HG03045 (cell line): ENCODE results near the gene KCP.

Experiments used
- ATAC-seq: cut with Tn5 transposase; IDR thresholded peaks from one replicate; pipeline ENCODE4 v1.9.1; 2021; ENCODE audit warnings: mild to moderate bottlenecking, moderate library complexity; ENCODE audit not compliant: unreplicated experiment

The KCP gene

DNA sequence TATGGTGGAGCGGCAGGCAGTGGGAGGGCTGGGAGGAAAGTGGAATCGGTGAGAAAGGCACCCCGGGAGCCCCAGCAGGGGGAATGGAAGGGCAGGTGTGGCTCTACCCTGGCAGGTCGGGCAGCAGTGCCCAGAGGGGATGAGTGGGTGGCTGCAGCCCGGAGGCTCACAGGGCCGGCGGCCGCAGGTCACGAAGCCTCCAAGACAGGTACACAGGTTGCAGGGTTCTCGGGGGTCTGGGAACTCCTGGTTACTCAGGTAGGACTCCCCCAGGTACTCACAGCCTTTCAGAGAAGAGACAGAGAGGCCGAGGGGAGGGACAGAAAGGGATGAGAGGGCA, 21.8 kb downstream of the KCP start:
- ATAC-seq = no peak

DNA sequence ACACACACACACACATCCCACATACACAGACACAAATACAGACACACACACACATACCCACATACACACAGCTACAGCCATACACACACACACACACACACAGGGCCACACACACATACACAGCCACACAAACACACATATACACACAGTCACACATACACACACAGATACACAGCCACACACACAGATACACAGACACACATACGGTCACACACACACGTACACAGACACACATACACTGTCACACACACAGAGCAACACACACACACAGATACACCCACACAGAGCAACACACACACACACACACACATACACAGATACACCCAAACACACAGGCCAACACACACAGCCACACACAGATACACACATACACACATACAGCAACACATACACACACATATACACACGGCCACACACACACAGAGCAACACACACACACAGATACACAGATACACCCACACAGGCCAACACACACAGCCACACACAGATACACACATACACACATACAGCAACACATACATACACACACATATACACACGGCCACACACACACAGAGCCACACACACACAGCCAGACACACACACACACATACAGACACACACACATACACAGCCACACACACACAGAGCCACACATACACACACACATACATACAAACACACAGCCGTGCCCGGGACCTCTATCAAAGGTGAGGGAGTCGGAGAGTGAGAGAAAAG, 22.3 kb downstream of the KCP start:
- no peak for ATAC-seq

DNA sequence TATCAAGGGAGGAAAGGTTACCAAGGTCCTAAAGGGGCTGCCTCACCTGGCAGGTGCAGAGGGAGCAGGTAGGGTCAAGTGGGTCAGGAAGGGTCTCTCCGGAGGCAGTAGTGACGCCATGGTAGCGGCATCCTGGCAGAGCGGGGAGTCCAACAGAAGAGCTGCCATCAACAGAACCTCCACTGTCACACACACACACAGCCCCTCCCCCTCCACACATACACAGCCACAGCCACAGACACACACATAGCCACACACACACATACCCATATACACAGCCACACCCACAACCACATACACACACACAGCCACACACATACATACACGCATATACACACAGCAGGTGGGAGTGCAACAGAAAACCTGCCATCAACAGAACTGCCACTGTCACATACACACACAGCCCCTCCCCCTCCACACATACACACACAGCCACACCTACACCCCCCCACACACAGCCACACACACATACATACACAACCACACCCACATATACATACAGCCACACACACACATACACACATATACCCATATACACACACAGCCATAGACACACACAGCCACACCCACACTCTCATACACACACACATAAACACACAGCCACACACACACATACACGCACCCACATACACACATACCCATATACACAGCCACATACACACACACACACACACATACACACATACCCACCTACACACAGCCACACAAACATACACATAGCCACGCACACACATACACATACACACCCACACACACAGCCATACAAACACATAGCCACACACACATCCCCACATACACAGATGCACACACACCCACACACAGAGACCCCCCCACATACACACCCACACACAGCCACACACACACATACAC, 23.1 kb downstream of the KCP start:
- no peak for ATAC-seq

DNA sequence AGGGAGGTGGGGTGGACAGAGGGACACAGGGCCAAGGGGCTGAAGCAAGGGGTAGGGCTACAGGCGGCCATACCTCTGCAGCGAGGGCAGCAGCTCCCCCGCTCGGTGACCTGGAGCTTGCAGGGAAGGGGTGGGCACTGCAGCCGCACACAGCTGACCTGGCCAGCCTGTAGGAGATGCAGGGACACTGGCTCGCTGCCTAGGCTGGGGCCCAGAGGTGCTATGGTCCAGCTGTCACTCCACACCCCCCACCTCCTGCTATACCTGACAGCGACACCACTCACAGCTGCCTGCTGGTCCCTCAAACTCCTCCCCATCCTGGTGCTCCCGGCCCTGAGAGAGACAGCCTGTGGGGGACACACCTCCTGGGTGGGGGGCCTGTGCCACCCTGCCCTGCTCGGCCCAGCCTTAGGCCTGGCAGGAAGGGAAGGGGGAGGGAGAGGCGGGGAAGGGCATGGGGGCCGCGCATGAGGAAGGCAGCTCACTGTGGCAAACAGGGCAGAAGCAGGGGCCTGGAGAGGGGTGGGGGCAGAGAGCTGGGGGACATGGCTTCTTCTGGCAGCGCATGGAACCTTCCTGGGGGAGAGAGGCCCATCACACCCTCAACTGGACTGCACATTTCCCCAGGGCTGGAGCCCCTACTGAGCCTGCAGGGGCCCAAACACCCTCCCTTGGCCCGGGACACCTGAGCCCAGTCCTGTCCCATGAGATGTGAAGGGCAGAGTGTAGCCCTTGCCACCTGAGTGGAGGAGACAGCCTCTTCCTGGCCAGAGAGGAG, 23.9 kb downstream of the KCP start:
- ATAC-seq = no peak

DNA sequence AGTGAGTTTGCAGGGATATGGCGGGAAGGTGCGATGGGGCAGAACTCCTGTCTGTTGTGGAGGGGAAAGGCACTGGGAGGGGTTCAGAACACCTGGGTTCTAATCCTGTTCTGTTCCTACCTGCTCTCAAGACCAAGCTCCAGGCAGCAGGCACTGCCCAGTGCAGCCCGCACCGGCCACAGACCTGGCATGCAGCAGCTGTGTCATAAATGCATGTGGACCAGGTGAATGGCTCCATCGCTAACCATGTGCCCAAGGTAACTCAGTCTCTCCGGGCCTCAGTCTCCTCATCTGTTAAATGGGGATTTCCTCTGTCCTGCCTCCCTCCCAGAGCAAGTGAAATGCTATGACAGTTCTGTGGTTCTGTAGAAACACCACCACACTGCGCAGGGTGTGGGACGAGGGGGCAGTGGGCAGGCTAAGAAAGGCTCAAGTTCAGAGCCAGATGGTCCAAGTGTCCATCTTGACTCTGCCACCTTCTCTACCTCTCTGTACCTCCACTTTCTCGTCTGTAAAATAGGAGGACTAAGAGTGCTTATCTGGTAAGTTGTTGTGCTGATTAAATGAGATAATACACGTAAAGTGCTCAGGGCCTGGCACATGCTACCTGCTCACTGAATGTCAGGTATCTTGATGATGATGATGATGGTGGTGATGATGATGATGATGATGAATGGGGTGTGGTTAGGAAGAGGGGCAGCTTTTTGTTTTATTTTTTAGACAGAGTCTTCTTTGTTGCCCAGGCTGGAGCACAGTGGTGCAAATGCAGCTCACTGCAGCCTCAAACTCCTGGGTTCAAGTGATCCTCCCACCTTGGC, 24.9 kb downstream of the KCP start:
- no peak for ATAC-seq

DNA sequence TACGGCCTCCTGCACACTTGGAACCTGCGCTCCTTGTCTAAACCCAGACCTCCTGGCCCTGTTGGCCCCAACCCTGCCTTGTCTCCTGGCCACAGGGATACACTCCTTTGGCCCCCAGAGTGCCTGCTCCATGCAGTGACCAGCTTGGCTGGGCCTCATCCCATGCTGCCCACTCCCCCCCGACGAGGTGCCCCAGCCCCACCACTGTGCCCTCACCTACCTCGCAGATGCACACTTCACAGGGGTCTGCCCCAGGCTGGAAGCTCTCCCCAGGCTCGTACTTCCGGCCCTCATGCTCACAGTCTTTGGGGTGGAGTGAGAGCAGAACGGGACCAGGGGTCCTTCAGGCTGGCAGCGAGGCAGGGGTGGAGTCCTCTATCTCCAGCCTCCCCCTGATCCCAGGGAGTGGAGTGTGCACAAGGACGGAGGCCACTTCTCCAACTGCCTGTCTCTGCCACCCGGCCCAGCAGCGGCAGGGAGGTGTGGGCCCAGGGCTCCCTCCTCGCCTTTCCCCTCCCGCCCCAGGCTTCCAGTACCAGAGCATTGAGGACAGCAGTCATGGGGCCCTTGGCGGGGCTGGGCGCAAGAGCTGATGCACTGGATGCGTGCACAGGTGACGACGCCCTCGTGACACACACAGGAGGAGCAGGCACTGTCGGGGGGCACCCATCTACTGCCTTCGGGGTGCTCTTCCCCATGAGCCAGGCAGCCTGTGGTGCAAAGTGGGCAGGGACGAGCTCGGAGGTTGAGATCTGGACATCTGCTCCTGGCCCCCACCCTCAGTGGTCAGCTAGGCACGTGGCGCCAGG, 25.7 kb downstream of the KCP start:
- ATAC-seq = no peak

DNA sequence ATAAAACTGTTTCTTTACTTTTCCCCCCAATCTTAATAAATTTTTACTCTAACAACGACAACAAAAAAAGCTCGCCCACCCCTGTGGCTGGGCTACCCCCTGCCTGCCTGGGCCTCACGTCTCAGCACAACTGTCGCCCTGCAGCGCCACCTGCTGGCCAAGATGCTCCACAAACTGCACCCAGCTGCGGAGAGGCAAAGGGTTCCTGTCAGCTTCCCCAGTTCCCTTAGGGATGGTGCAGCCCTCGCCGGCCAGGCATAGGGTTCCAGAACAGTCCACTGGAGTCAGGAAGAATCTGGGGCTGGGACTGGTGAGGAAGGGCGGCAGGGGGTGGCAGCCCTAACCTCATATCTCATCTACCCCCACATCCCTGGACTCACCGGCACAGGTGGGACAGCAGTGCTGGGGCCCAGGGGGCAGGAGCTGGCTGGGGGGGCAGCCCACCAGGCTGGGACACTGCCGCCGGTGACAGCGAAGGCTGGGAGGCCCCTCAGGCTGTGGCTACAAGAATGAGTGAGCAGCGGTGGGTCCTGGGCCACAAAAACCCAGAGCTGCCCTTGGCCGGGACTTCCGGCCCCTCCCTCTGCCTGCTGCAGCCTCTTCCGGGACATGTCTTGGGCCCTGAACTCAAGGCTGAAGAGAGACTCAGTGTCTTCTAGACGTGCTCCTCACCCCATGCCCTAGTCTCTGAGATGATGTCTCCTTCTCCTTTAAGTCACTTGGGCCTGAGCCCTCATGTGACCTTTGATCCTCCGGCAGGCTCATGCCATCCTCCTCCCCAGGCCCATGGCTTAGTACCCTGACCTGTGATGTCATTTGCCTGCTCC, 26.7 kb downstream of the KCP start:
- ATAC-seq = no peak

DNA sequence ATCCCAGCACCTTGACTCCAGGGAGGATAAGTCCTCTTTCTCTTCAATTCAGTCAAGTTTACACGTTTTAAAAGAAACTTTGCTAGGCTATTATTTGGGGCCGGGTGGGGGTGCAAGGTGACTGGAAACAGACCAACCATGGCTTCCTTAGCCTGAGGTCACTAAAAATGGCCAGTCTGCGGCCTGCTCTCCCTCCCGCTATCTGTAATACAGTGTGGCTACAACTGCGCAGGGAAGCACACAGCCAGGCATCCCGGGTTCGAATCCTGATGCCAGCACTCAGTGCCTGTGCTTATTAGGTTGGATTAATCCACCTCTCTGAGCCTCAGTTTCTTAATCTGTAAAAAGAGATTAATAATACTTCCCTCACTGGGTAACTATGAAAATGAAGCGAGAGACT, 28.4 kb downstream of the KCP start:
- ATAC-seq = no peak

DNA sequence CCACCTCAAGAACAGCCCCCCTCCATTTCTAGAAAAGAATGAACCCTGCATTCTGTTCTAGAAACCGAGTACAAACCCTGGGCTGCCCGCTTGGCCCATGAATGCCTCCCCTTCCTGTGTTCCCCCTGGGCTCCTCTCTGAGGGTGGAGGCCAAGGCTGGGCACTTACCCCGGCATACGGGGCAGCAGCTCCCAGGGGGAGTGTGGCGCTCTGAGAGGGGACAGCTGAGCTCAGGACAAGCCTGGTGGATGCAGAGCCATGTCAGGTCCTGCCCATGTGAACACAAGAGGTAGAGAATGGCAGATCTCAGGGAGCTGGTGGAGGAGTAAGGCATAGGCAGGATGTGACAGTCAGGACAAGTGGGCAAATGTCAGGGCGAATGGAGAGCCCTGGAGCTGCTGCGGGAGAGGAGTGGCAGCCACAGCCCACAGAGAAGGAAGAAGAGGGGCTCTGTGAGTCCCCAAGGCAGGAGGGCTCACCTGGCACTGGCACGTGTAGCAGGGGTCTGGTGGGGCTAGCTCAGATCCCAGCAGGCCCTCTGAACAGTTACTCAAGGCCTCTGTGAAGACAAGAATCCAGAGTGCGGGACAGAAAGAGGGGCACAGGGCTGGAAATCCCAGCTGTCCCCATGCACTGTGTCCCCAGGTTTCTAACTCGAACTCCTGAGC, 28.9 kb downstream of the KCP start:
- no peak for ATAC-seq

DNA sequence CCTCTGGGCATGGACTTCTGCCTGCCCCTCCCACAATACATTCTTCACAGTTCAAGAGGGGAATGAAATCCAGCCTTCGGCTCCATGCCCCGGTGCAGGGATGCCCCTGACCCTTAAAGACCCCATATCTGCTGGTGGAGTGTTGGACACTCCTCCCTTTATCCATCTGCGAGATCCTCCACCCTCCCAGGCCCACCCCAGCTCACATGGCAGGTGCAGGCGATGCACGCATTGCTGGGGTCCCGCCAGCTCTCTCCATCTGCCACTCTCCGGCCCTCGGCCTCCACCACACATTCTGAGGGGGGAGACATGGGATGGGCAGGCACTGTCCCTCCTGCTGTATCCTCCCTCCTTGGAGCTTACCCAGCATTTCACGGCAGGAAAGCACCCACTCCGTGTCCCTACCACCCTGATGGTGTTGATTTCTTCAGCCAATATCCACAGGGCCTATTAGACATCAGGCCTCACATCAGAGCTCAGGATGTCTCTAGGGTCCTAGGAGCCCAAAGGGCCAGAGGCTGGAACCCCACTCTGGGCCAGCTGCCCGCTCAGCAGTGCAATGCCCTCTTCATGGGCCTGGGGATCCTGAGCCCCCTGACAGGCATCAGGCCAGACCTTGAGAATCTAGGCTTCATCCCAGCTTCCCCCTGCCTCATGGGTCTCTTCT, 29.6 kb downstream of the KCP start:
- ATAC-seq = no peak

DNA sequence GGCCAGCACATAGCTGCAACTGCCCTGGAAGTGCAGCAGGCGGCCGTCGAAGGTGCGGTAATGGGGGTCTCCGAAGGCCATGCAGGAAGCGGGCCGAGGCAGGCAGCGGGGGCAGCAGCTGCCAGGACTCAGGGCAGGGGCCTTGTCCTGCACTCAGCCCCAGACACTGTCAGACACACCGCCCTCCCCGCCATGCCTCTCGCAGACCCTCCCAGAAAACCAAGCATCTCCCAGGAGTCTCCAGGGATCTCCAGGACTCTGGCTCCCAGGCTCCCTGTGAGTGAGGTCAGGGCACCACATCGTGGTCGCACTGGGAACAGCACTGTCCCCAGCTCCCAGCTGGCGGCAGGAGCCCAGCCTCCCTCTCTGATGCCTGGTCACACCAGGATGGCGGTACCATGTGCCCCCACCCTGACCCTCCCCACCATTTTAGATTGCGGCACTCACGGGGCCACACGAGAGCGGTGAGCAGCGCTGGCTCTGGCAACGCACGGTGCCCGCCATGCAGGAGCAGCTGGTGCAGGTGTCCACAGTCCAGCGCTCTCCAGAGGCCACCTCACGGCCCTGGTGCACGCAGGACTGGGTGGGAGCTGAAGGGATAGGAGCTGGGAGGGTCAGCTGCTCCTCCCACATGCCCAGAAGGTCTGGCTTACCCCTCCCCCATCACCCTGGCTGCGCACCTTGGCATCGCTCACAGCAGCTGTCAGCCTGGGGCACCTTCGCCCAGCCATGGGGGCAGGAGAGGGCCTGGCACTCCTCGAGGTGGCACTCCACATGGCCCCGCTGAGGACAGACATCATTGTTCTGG, 30.4 kb downstream of the KCP start:
- ATAC-seq = no peak

DNA sequence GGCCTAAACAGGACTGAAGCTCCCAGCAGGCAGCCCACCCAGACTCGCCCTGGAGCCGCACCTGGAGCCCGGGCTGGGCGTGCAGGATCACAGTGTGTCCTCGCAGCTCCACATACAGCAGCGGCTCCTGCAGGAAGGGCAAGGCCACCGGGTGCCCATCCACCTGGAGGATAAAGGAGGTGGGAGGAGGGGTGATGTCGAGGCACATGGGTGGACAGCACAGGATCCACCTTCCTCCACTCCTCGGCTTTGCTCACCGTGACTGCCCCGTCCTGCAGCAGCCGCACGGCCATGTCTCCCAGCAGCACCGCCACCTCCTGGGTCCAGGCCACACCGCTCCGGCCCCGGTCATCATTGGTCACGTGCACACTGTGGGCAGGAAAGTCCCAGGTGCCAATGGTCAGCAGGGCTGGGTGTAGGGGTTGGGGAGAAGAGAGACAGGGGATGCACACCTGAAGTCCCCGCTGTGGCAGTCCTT, 31.0 kb downstream of the KCP start:
- ATAC-seq = no peak

DNA sequence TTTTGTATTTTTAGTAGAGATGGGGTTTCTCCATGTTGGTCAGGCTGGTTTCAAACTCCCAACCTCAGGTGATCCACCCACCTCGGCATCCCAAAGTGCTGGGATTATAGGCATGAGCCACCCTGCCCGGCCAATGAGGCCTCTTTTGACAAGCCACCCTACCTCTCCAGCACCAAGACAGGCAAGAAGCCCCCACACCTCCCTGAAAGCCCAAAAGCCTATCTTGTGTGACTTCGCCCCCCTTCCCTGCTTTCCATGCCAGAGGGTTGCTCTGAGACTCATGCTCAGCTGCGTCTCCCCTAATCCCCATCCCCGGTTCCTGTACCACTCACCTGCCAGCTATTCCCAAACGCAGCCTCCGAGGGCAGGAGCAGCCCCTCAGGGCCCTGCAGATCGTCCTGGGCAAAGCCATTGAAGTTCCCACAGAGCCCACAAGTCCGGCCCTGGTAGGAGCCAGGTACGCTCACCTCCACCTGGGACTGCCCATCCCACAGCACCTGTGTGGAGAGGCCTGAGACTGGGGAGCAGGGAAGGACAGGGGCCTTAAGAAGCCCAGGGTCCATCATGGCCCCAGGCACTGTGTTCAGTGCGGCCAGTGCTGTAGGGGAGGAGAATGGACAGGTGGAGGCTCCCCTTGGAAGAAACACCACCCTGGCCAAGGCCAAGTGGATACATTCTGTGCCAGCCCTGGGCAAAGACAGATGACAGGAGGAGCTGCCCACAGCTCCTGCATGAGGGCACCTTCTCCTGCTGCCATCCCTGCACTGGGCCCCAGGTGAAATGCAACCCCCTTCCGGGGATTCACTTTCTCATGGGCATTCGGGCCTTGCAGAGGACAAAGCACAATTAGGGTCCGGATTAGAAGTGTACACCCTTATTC, 32.0 kb downstream of the KCP start:
- ATAC-seq = no peak

DNA sequence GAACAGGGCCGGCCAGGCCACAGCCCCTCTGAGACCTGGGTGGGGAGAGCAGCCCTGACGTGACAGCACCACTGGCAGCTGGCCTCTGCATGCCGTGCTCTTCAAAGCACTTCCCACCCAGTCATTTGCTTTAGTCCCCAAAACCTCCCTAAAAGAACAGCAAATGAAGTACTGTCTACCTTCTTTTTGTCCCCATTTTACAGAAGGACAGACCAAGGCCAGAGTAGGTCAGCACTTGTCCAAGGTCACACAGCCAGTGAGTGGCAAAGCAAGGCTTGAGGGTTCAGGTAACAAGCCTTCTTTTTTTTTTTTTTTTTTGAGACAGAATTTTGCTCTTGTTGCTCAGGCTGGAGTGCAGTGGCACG, 32.8 kb downstream of the KCP start:
- no peak for ATAC-seq

DNA sequence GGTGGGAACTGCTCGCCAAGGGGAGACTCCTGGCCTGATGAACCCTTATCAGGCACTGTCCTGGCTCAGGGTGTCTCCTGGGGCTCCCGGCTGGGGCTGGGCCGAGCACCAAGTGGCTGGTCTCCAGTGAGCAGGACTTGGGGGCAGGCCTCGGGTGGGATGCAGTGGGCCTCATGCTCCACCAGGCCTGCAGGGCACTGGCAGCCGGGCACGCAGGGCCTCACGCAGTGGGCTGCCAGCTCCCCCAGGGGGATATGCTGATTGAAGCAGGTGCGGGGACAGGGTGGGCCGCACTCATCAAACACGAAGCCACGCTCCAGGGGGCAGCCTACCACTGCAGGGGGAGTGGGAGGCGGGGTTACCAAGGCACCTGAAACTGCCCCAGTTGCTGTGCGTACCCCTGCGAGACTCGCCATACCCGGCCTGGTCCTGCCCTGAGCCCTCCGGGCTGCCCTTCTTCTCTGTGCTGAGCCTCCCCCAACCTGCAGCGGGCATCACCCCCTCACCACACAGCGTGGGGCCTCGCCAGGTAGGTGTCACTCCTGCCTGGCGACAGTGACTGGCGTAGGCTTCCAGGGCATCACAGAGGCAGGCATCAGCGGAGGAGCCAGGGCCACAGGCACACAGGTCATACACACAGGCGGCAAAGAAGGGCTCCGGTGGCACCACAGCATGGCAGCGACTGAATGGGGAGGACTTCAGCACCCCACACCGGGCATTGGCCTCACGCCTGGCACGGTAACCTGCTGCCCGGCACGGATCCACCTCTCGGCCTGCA, 33.3 kb downstream of the KCP start:
- no peak for ATAC-seq

DNA sequence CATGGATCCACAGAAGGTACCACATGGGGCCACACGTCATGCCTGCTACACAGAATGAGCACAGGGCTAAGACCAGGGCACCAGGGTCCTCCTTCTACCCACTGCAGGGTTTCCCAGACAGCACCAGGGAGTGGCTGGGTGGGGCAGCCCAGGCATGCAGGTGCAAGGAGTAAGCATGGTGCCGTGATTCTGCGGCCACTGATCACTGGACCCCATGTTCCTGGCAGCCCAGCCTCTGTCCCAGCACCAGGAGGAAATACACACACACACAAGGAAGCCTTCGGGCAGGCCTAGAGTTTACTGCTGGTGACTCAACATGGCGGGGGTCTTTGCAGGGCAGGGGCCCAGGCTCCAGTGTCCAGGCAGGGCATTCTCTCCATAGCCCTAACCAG, 33.9 kb downstream of the KCP start:
- no peak for ATAC-seq
